ENCODE data around the gene KCNA3. TPM values are rescaled to one million over a fixed set of nuclear protein-coding genes. Genes with fewer than 3 reads are reported as not detected.

KCNA3 gene
- total and polyA plus RNA-seq, 4 donors, result 0.23 to 2.2 (median 0.34) TPM

GRCh38 chr1:110718452-110718851 lies 43.7 kb upstream of the KCNA3 start (continued):
- TF ChIP-seq ZBTB33 (IDR thresholded peaks at IDR 0.05) (no peak), RAD21 (IDR thresholded peaks at IDR 0.05) (no peak), FOXA1 (IDR thresholded peaks at IDR 0.05) (no peak), JUND (IDR thresholded peaks at IDR 0.05) (no peak), EGR1 (IDR thresholded peaks at IDR 0.05; ENCODE audit: low read depth in 2 of 2) (no peak), FOXA2 (IDR thresholded peaks at IDR 0.05) (no peak), TAF1 (conservative IDR thresholded peaks at IDR 0.05) (no peak), HNF4A (conservative IDR thresholded peaks at IDR 0.05) (no peak)
- TF ChIP-seq, protein P1, sequence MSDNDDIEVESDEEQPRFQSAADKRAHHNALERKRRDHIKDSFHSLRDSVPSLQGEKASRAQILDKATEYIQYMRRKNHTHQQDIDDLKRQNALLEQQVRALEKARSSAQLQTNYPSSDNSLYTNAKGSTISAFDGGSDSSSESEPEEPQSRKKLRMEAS (IDR thresholded peaks at IDR 0.05), result no peak

DNA sequence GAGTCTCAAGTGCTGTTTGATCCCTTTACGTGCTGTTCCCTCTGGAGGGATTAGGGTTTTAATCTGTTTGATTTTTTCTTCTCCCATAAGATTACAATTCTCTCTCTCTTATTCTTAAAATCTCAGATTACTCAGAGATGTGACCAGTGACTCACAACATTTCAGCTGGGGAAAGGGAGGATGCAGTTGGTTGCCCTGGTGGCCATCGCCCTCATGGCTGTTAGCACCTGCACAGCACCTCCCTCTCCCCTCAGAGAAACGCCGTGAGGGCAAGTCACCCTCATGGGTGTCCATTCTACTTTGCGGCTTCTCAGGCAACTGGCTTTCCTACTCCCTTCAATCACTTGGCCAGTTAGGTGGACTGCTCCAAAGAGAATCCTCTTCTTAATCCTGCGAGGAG lies 42.4 kb upstream of the KCNA3 start:
- H3K27me3 ChIP-seq (ENCODE audit: control insufficient read depth in 4 of 4, insufficient read depth in 4 of 4, low read length in 3 of 4), result peaks cover 0 to 5% (median 0%) of the 10 kb centered on the region in 4 donors
- DNase-seq (ENCODE audit: low spot score), result no peak
- H3K9me3 ChIP-seq (ENCODE audit: control insufficient read depth in 4 of 4, low read length in 3 of 4), result no peaks in the 10 kb centered on the region
- 72% methylated on average over 6 of the region's 6 CpGs for WGBS
- no peak for TF ChIP-seq FOXA2 (IDR thresholded peaks at IDR 0.05)
- no peak for TF ChIP-seq NR2F2 (IDR thresholded peaks at IDR 0.05)
- TF ChIP-seq CTCF (IDR thresholded peaks at IDR 0.05; ENCODE audit: low read depth, low read length, missing input control), result no peak
- TF ChIP-seq RAD21 (IDR thresholded peaks at IDR 0.05), result no peak
- TF ChIP-seq TAF1 (conservative IDR thresholded peaks at IDR 0.05), result no peak
- TF ChIP-seq HNF4G (IDR thresholded peaks at IDR 0.05), result no peak
- no peak overlapping the region for H3K4me3 ChIP-seq (ENCODE audit: low read depth in 1 of 3, low read length in 3 of 3)
- H3K4me1 ChIP-seq (ENCODE audit: control insufficient read depth in 4 of 4, insufficient read depth in 4 of 4, low read length in 3 of 4), result no peaks in the 10 kb centered on the region
- no peak overlapping the region for H3K27ac ChIP-seq (ENCODE audit: low read depth in 1 of 2, low read length in 2 of 2)
- H3K9ac ChIP-seq (ENCODE audit: low read depth in 1 of 2, low read length in 2 of 2), result no peak overlapping the region
- H3K36me3 ChIP-seq (ENCODE audit: control insufficient read depth in 4 of 4, insufficient read depth in 3 of 4, low read depth in 1 of 4, low read length in 3 of 4), result no peaks in the 10 kb centered on the region

DNA sequence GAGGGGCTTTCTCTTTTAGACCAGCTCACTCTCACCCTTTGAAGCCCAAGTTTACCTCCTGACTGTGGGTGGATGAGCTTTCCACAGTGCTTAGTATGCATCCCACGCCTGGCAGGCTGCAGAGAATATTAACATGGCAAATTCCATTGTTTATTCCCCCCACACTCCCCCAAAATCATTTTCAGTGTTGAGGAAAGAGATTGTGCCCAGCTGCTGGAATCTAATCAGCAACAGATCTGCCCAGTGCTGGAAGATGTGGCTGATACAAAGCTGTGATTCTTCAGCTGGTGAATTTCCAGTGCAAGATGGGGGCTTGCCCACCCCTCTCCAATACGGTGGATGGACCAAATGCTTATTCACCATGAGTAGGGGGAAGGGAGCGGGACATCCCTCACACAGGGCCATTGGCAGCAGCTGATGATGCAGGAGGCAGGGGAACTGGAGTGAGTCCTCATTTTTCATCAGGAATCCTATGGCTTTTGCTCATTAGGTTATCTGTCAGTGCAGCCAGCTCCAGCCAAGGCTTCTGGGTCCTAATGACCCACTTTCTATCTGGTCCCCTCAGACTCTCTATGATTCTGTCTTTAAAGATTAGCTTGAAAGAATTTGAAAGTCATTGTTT lies 39.7 kb upstream of the KCNA3 start:
- no peaks in the 10 kb centered on the region for H3K9me3 ChIP-seq (ENCODE audit: control insufficient read depth in 4 of 4, low read length in 3 of 4)
- TF ChIP-seq RAD21 (IDR thresholded peaks at IDR 0.05), result no peak
- TF ChIP-seq TAF1 (conservative IDR thresholded peaks at IDR 0.05), result no peak
- no peak for TF ChIP-seq FOXA2 (IDR thresholded peaks at IDR 0.05)
- TF ChIP-seq EGR1 (IDR thresholded peaks at IDR 0.05; ENCODE audit: low read depth in 2 of 2), result no peak
- no peak for TF ChIP-seq FOXA1 (IDR thresholded peaks at IDR 0.05)
- TF ChIP-seq, protein P1 (IDR thresholded peaks at IDR 0.05), result no peak
- no peaks in the 10 kb centered on the region for H3K36me3 ChIP-seq (ENCODE audit: control insufficient read depth in 4 of 4, insufficient read depth in 3 of 4, low read depth in 1 of 4, low read length in 3 of 4)
- H3K4me1 ChIP-seq (ENCODE audit: control insufficient read depth in 4 of 4, insufficient read depth in 4 of 4, low read length in 3 of 4), result no peaks in the 10 kb centered on the region
- H3K27ac ChIP-seq (ENCODE audit: low read depth in 1 of 2, low read length in 2 of 2), result no peak overlapping the region
- DNase-seq (ENCODE audit: low spot score), result no peak
- H3K4me3 ChIP-seq (ENCODE audit: low read depth in 1 of 3, low read length in 3 of 3), result no peak overlapping the region
- H3K27me3 ChIP-seq (ENCODE audit: control insufficient read depth in 4 of 4, insufficient read depth in 4 of 4, low read length in 3 of 4), result peaks cover 0 to 5% (median 0%) of the 10 kb centered on the region in 4 donors
- no peak overlapping the region for H3K9ac ChIP-seq (ENCODE audit: low read depth in 1 of 2, low read length in 2 of 2)
- WGBS, result 50% methylated on average over 3 of the region's 3 CpGs
